SU-DHL-6 (cell line): ENCODE data around the gene CXCL12.

Experiments used
- EZH2phosphoT487 ChIP-seq: fragments of 200-600 bp; sonication (generic), shearing (Covaris generic); conservative IDR thresholded peaks from 2 replicates; pipeline ENCODE4 v1.6.1; 2018; ENCODE audit warnings: mild to moderate bottlenecking, antibody characterized with exemption, low read length, moderate library complexity, mixed read lengths
- TF ChIP-seq, protein P1 (sequence below): fragments of 200-600 bp; sonication (generic); IDR thresholded peaks from one replicate; pipeline ENCODE4 v1.5.1; 2017; ENCODE audit warnings: antibody characterized with exemption, mild to moderate bottlenecking, low read length, moderate library complexity; ENCODE audit not compliant: insufficient read depth, poor library complexity, severe bottlenecking

DNA sequence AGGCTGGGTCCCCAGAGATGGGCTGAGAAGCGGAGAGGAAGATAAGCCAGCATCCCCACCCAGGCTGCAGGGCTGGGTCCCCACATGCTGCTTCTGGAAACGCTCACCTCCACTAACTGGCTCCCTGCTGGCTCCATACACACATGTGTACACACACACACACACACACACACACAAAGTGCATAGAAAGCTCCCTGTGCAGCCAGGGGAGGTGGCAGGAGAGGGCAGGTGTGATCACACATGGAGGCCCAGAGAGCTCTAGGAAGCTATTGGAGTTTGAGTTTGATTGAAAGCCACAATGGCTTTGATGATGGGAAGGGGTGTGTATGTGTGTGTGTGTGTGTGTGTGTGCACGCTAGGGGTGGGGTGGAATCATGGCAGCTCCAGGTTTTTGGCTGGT, 29.3 kb downstream of the CXCL12 start:
- TF ChIP-seq, protein P1, sequence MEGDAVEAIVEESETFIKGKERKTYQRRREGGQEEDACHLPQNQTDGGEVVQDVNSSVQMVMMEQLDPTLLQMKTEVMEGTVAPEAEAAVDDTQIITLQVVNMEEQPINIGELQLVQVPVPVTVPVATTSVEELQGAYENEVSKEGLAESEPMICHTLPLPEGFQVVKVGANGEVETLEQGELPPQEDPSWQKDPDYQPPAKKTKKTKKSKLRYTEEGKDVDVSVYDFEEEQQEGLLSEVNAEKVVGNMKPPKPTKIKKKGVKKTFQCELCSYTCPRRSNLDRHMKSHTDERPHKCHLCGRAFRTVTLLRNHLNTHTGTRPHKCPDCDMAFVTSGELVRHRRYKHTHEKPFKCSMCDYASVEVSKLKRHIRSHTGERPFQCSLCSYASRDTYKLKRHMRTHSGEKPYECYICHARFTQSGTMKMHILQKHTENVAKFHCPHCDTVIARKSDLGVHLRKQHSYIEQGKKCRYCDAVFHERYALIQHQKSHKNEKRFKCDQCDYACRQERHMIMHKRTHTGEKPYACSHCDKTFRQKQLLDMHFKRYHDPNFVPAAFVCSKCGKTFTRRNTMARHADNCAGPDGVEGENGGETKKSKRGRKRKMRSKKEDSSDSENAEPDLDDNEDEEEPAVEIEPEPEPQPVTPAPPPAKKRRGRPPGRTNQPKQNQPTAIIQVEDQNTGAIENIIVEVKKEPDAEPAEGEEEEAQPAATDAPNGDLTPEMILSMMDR = no peak
- TF ChIP-seq EZH2phosphoT487 = no peak
